Umbilical cord (tissue), 2 donors: ENCODE measurements around the gene MRGPRG. TPM values are rescaled to one million over a fixed set of nuclear protein-coding genes. Genes with fewer than 3 reads are reported as not detected.
"Not testable (repeated sequence)": the region's sequence is repeated elsewhere in the genome, so short reads cannot be mapped to it uniquely, and the experiment has no call there.

Source experiments
- DNase-seq: peaks from one replicate; pipeline ENCODE4 v3.0.0-alpha.2; 2015; ENCODE audit warnings: low spot score
- total RNA-seq: library from RNA; depleted of rRNA; stranded (reverse); fragments of >200 nt; gene quantifications from one replicate; pipeline ENCODE4 v1.2.3, GENCODE V29; 2014; ENCODE audit warnings: low replicate concordance; ENCODE audit not compliant: insufficient read depth

The MRGPRG gene
- total RNA-seq, result not detected

GRCh38 chr11:3218483-3219280 lies at the start of gene MRGPRG:
Gene MRGPRG (minus strand): TSS chr11:3218813. CDS start chr11:3218813, 0 bp downstream.
- DNase-seq, result no peak

GRCh38 chr11:3262548-3262947 lies 43.9 kb upstream of the MRGPRG start:
- DNase-seq, result not testable (repeated sequence)

GRCh38 chr11:3261831-3262230 lies 43.2 kb upstream of the MRGPRG start:
- DNase-seq, result not testable (repeated sequence)

GRCh38 chr11:3257509-3257908 lies 38.9 kb upstream of the MRGPRG start:
- not testable (repeated sequence) for DNase-seq

GRCh38 chr11:3255241-3255640 lies 36.6 kb upstream of the MRGPRG start:
- not testable (repeated sequence) for DNase-seq

- DNase-seq, result not testable (repeated sequence)
These were observed 36.2 kb upstream of the MRGPRG start for GRCh38 chr11:3254773-3255172.

- no peak for DNase-seq
These were observed 26.5 kb upstream of the MRGPRG start for GRCh38 chr11:3245071-3245470.

- DNase-seq, result no peak
These were observed 25.3 kb upstream of the MRGPRG start for GRCh38 chr11:3243880-3244279.

- no peak for DNase-seq
These were observed 18.5 kb upstream of the MRGPRG start for GRCh38 chr11:3237119-3237518.

GRCh38 chr11:3234846-3235245 lies 16.2 kb upstream of the MRGPRG start:
- DNase-seq, result no peak

GRCh38 chr11:3232956-3233355 lies 14.3 kb upstream of the MRGPRG start:
- DNase-seq, result no peak

- DNase-seq, result no peak
These were observed 13.5 kb upstream of the MRGPRG start, which contains the start of gene MRGPRE for GRCh38 chr11:3231851-3232744. Gene MRGPRE (minus strand): TSS chr11:3232417. CDS start chr11:3228799, 3,618 bp downstream.

GRCh38 chr11:3231550-3231850 lies 12.9 kb upstream of the MRGPRG start:
- no peak for DNase-seq

- no peak for DNase-seq
These were observed 12.3 kb upstream of the MRGPRG start for GRCh38 chr11:3230636-3231549.

GRCh38 chr11:3229673-3230630 lies 11.3 kb upstream of the MRGPRG start:
- no peak for DNase-seq

GRCh38 chr11:3228445-3228829 lies 9.8 kb upstream of the MRGPRG start:
- DNase-seq, result no peak

GRCh38 chr11:3227568-3228444 lies 9.2 kb upstream of the MRGPRG start:
- no peak for DNase-seq

- DNase-seq, result no peak
These were observed 8.4 kb upstream of the MRGPRG start for GRCh38 chr11:3226846-3227567.
